IMR-90 (cell line): ENCODE measurements around the gene GLS. TPM values are rescaled to one million over a fixed set of nuclear protein-coding genes. Genes with fewer than 3 reads are reported as not detected.
A peak's percentile ranks its signal among the peaks of the same experiment; 100 is the strongest.

Experiments used
- ATAC-seq: fragments of 200-7000 bp; cut with Tn5 transposase; 2 replicates; pipeline ENCODE4 v1.9.1; 2020; ENCODE audit warnings: low read depth, mild to moderate bottlenecking, moderate library complexity
- BruUV-seq: library from RNA; stranded (reverse); fragments of 400-500 nt; replicated peaks from 2 replicates; lab custom pipeline; 2021; lab: Mats Ljungman, UMichigan
- CTCF ChIA-PET: fragments of 300-600 bp; formaldehyde crosslinking; extraction: SDS; loops from one replicate; lab custom pipeline; 2021; ENCODE audit warnings: antibody characterized with exemption; lab: Yijun Ruan, JAX
- POLR2A ChIA-PET: fragments of 300-600 bp; sonication (Branson Sonifier 250); formaldehyde crosslinking; loops from one replicate; lab custom pipeline; 2022; ENCODE audit warnings: antibody characterized with exemption; ENCODE audit not compliant: unreplicated experiment; lab: Charles Lee
- DNase-seq: peaks from one replicate; pipeline ENCODE4 v3.0.0; 2013
- H2AFZ ChIP-seq: replicated peaks from 2 replicates; pipeline ENCODE3; 2013; ENCODE audit warnings: low read length, mild to moderate bottlenecking; ENCODE audit not compliant: poor library complexity
- H2AK5ac ChIP-seq: 2 replicates; pipeline ENCODE4 v1.6.1; 2013; ENCODE audit warnings: low read depth, low read length, inconsistent platforms
- H2AK9ac ChIP-seq: replicated peaks from 2 replicates; pipeline ENCODE3; 2013; ENCODE audit warnings: mild to moderate bottlenecking, low read depth, low read length, moderate library complexity; ENCODE audit not compliant: poor library complexity
- H2BK120ac ChIP-seq: 2 replicates; pipeline ENCODE4 v1.6.1; 2013; ENCODE audit warnings: low read depth, low read length, inconsistent platforms
- H2BK15ac ChIP-seq: 3 replicates; pipeline ENCODE4 v1.6.1; 2013; ENCODE audit warnings: low read depth, low read length, inconsistent platforms
- H2BK20ac ChIP-seq: 2 replicates; pipeline ENCODE4 v1.6.1; 2013; ENCODE audit warnings: low read depth, mild to moderate bottlenecking, inconsistent platforms, low read length, moderate library complexity
- H2BK5ac ChIP-seq: 2 replicates; pipeline ENCODE4 v1.6.1; 2013; ENCODE audit warnings: mild to moderate bottlenecking, low read depth, low read length, inconsistent platforms; ENCODE audit not compliant: poor library complexity, severe bottlenecking
- H3K14ac ChIP-seq: replicated peaks from 2 replicates; pipeline ENCODE4 v1.6.1; 2013; ENCODE audit warnings: low read depth, low read length, inconsistent platforms
- H3K18ac ChIP-seq: 2 replicates; pipeline ENCODE4 v1.6.1; 2013; ENCODE audit warnings: low read depth, low read length, control low read depth
- H3K23ac ChIP-seq: 2 replicates; pipeline ENCODE4 v1.6.1; 2013; ENCODE audit warnings: low read depth, low read length, inconsistent platforms
- H3K27ac ChIP-seq: 2 replicates; pipeline ENCODE4 v1.5.1; 2013; ENCODE audit warnings: mild to moderate bottlenecking, control low read depth, low read length; ENCODE audit not compliant: insufficient read depth
- H3K27me3 ChIP-seq: 2 replicates; pipeline ENCODE4 v1.6.1; 2013; ENCODE audit warnings: low read length; ENCODE audit not compliant: control insufficient read depth, insufficient read depth
- H3K36me3 ChIP-seq: 2 replicates; pipeline ENCODE4 v1.6.1; 2013; ENCODE audit warnings: low read length, mixed read lengths; ENCODE audit not compliant: control insufficient read depth, insufficient read depth
- H3K4ac ChIP-seq: 2 replicates; pipeline ENCODE4 v1.6.1; 2013; ENCODE audit warnings: low read depth, low read length, inconsistent platforms
- H3K4me1 ChIP-seq: 2 replicates; pipeline ENCODE4 v1.6.1; 2013; ENCODE audit warnings: low read length, mixed read lengths; ENCODE audit not compliant: control insufficient read depth, insufficient read depth
- H3K4me2 ChIP-seq: 2 replicates; pipeline ENCODE4 v1.6.1; 2013; ENCODE audit warnings: low read depth, mild to moderate bottlenecking, control low read depth, low read length, moderate library complexity
- H3K4me3 ChIP-seq: 2 replicates; pipeline ENCODE4 v1.5.1; 2013; ENCODE audit warnings: low read depth, mild to moderate bottlenecking, control low read depth, low read length, moderate library complexity; ENCODE audit not compliant: insufficient read depth
- H3K56ac ChIP-seq: 2 replicates; pipeline ENCODE4 v1.6.1; 2013; ENCODE audit warnings: low read length, inconsistent platforms; ENCODE audit not compliant: insufficient read depth; ENCODE audit errors: extremely low read depth
- H3K79me1 ChIP-seq, 2 experiments: 2 replicates each; pipeline ENCODE4 v1.6.1; 2013; ENCODE audit warnings: low read length in 2 of 2, inconsistent platforms in 1 of 2, low read depth in 1 of 2
- H3K9ac ChIP-seq: 2 replicates; pipeline ENCODE4 v1.6.1; 2013; ENCODE audit warnings: low read depth, low read length, control low read depth
- H3K9me1 ChIP-seq: 2 replicates; pipeline ENCODE4 v1.6.1; 2013; ENCODE audit warnings: low read length, inconsistent platforms; ENCODE audit not compliant: insufficient read depth
- H3K9me3 ChIP-seq: 2 replicates; pipeline ENCODE4 v1.6.1; 2013; ENCODE audit warnings: low read length; ENCODE audit not compliant: control insufficient read depth, insufficient read depth
- H4K20me1 ChIP-seq: 2 replicates; pipeline ENCODE4 v1.6.1; 2013; ENCODE audit warnings: low read length, inconsistent platforms; ENCODE audit not compliant: insufficient read depth
- H4K5ac ChIP-seq: 2 replicates; pipeline ENCODE4 v1.6.1; 2013; ENCODE audit warnings: mild to moderate bottlenecking, low read depth, low read length, control low read depth
- H4K8ac ChIP-seq, 2 experiments: 2 replicates each; pipeline ENCODE4 v1.6.1; 2013; ENCODE audit warnings: low read depth in 2 of 2, low read length in 2 of 2, control low read depth in 1 of 2, inconsistent platforms in 1 of 2
- H4K91ac ChIP-seq: 2 replicates; pipeline ENCODE4 v1.6.1; 2013; ENCODE audit warnings: low read depth, low read length, inconsistent platforms; ENCODE audit not compliant: insufficient read depth
- BHLHE40 ChIP-seq: fragments of 150-350 bp; IDR thresholded peaks from 2 replicates; pipeline ENCODE4 v1.6.1; 2016; ENCODE audit warnings: mild to moderate bottlenecking, low read depth, low read length
- CHD1 ChIP-seq: IDR thresholded peaks from 2 replicates; pipeline ENCODE4 v1.6.1; 2012; ENCODE audit warnings: low read depth, low read length, improper control_type of control experiment
- FOS ChIP-seq: fragments of 150-350 bp; IDR thresholded peaks from 2 replicates; pipeline ENCODE4 v1.6.1; 2016; ENCODE audit warnings: low read depth, low read length
- MAFK ChIP-seq: IDR thresholded peaks from 2 replicates; pipeline ENCODE4 v1.6.1; 2012; ENCODE audit warnings: low read depth, low read length, improper control_type of control experiment
- MXI1 ChIP-seq: IDR thresholded peaks from 2 replicates; pipeline ENCODE4 v1.6.1; 2012; ENCODE audit warnings: low read depth, mild to moderate bottlenecking, low read length, moderate library complexity, borderline replicate concordance
- NFE2L2 ChIP-seq: fragments of 150-350 bp; IDR thresholded peaks from 2 replicates; pipeline ENCODE4 v1.6.1; 2016; ENCODE audit warnings: low read depth, mild to moderate bottlenecking, low read length
- POLR2A ChIP-seq: IDR thresholded peaks from 2 replicates; pipeline ENCODE4 v1.6.1; 2012; ENCODE audit warnings: mild to moderate bottlenecking, low read depth, low read length
- SMC3 ChIP-seq: fragments of 150-350 bp; IDR thresholded peaks from 2 replicates; pipeline ENCODE4 v1.6.1; 2016; ENCODE audit warnings: low read depth, mild to moderate bottlenecking, antibody characterized with exemption, low read length, moderate library complexity
- WGBS, 2 experiments: methylation state at CpG; one replicate each; pipeline versions ENCODE4 v1.1.5 to v1.1.7; 2013; ENCODE audit warnings: missing lambda C conversion rate in 2 of 2; ENCODE audit not compliant: insufficient read length in 1 of 2; ENCODE audit errors: extremely low coverage in 2 of 2; 5-methylcytosine and 5-hydroxymethylcytosine counted together
- dilution Hi-C: fragments of 300-500 bp; cut with HindIII; formaldehyde crosslinking; loops from one replicate; pipeline ENCODE4 v1.14.3; 2018; ENCODE audit warnings: low sequenced_read_pairs; ENCODE audit not compliant: unreplicated experiment
- in situ Hi-C: fragments of 300-500 bp; cut with MboI; formaldehyde crosslinking; loops from 3 replicates; pipeline ENCODE4 v1.14.3; 2019; ENCODE audit warnings: low sequenced_read_pairs, inconsistent platforms, mixed read lengths
- intact Hi-C: fragments of 100-400 bp; cut with micrococcal nuclease; formaldehyde crosslinking; loops from 2 replicates; pipeline ENCODE4 v1.10.0; 2022
- polyA plus RNA-seq, 3 experiments: library from polyadenylated mRNA; depleted of rRNA; stranded (reverse); fragments of >200 nt; gene quantifications; 2 replicates each; pipeline ENCODE4 v1.2.3, GENCODE V29; 2012; ENCODE audit warnings: low replicate concordance in 1 of 3
- total RNA-seq: library from RNA; depleted of rRNA; stranded (reverse); fragments of >200 nt; gene quantifications from 2 replicates; pipeline ENCODE4 v1.2.3, GENCODE V29; 2012

Gene GLS
- total and polyA plus RNA-seq, 2 of the 4 experiments (the other 2 are of a cell fraction) = 87.5 to 130 TPM

DNA sequence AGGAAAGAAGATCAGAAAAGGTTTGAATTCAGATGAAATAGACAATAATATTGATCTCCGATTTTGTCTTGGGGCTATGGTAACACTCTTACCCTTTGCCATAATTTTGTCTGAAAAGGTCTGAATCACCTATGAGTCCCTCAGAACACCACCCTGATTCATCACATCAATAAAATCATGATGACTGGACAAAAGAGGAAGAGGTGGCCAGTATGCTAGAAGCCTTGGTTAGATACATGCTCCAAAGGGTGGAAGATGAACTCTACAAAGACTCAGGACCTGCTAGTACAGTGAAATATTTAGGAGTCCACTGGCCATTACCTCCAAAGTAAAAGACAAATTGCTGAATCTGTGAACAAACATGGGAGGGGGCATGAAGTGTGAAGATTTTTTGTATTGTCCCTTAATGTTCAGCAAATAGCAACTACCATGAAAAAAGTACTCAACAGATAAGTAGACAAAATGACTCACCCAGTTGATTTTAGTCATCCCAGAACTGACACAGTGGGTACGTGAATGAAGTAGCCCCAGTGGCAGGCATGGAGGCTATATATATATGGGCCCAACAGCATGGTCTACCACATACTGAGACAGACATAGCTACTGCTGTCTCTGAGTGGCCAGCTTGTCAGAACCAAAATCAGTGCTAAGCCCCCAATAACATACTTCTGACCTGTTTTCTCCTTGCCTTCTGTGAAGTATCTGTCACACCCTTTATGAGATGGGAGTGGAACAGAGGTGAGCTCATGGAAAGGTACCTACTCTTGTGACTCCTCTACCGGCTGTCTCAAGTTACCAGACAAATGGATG, 36.5 kb upstream of the GLS start:
- no peak overlapping the region for H3K9ac ChIP-seq
- peak; percentile 69 for DNase-seq
- intact Hi-C loops = no loop called here
- H2AK9ac ChIP-seq = peak overlapping the region; percentile 48
- dilution Hi-C loops = no loop called here
- H2AFZ ChIP-seq = peak overlapping the region; percentile 19
- no peak overlapping the region for H2BK5ac ChIP-seq
- H4K8ac ChIP-seq = 0 out of 4 replicates have a peak overlapping the region, but pooled peaks of 1 of the 2 experiments have one; percentile 40
- H4K91ac ChIP-seq = no peak overlapping the region
- H3K56ac ChIP-seq = no peak overlapping the region
- in situ Hi-C loops = no loop called here
- peaks cover 7% of the 10 kb centered on the region; the same call in 1 of the 2 replicates for H3K4me1 ChIP-seq
- H2AK5ac ChIP-seq = peak overlapping the region; percentile 83; the same call in 1 of the 2 replicates
- no CpG with 5 or more reads among the region's 3 CpGs for WGBS, 2 experiments
- no peak overlapping the region for H4K5ac ChIP-seq
- no peaks in the 10 kb centered on the region for H4K20me1 ChIP-seq
- no peaks in the 10 kb centered on the region for H3K79me1 ChIP-seq
- H2BK20ac ChIP-seq = peak overlapping the region; percentile 46; the same call in 1 of the 2 replicates
- POLR2A ChIA-PET = no interaction called here
- TF ChIP-seq POLR2A (no peak), NFE2L2 (peak; percentile 51; the same call in 1 of the 2 replicates), CHD1 (no peak), BHLHE40 (no peak), MXI1 (0 out of 2 replicates have a peak, but pooled peaks have one; percentile 21), FOS (peak; percentile 16; the same call in 1 of the 2 replicates), SMC3 (no peak), MAFK (peak; percentile 37; the same call in 1 of the 2 replicates)
- no peak overlapping the region for H2BK120ac ChIP-seq
- H3K9me1 ChIP-seq = peaks cover 11% of the 10 kb centered on the region
- no peak overlapping the region for H3K27ac ChIP-seq
- no peak overlapping the region; the same call in 1 of the 2 replicates for H3K18ac ChIP-seq
- H3K23ac ChIP-seq = no peak overlapping the region
- H2BK15ac ChIP-seq = peak overlapping the region; percentile 78
- H3K4me2 ChIP-seq = no peak overlapping the region
- CTCF ChIA-PET = no interaction called here
- no peaks in the 10 kb centered on the region for H3K36me3 ChIP-seq
- no TSS peak for BruUV-seq
- no peaks in the 10 kb centered on the region for H3K9me3 ChIP-seq
- no peak overlapping the region for H3K4me3 ChIP-seq
- ATAC-seq = peak; percentile 45; the same call in 1 of the 2 replicates
- 0 out of 2 replicates have a peak overlapping the region, but pooled peaks have one; percentile 2 for H3K14ac ChIP-seq
- H3K4ac ChIP-seq = peak overlapping the region; percentile 43; the same call in 1 of the 2 replicates
- no peaks in the 10 kb centered on the region for H3K27me3 ChIP-seq
